GM06990 (cell line): ENCODE data around the gene LAIR2.

Experiments used
- DNase-seq: peaks from one replicate; pipeline ENCODE4 v3.0.0-alpha.2; 2011; ENCODE audit not compliant: insufficient read length; ENCODE audit errors: extremely low read depth
- H3K27me3 ChIP-seq: replicated peaks from 2 replicates; pipeline ENCODE4 v1.6.0; 2011; ENCODE audit warnings: low read length; ENCODE audit not compliant: control insufficient read depth, insufficient read depth
- H3K36me3 ChIP-seq: 2 replicates; pipeline ENCODE4 v1.5.1; 2011; ENCODE audit warnings: low read length; ENCODE audit not compliant: control insufficient read depth, insufficient read depth
- H3K4me3 ChIP-seq: replicated peaks from 2 replicates; pipeline ENCODE4 v1.5.1; 2011; ENCODE audit warnings: low read depth, mild to moderate bottlenecking, control low read depth, low read length
- TF ChIP-seq, protein P1 (sequence below): IDR thresholded peaks from 2 replicates; pipeline ENCODE4 v1.5.1; 2011; ENCODE audit warnings: low read length, control low read depth, mild to moderate bottlenecking, inconsistent platforms; ENCODE audit not compliant: insufficient read depth, poor library complexity, severe bottlenecking

LAIR2 gene

DNA sequence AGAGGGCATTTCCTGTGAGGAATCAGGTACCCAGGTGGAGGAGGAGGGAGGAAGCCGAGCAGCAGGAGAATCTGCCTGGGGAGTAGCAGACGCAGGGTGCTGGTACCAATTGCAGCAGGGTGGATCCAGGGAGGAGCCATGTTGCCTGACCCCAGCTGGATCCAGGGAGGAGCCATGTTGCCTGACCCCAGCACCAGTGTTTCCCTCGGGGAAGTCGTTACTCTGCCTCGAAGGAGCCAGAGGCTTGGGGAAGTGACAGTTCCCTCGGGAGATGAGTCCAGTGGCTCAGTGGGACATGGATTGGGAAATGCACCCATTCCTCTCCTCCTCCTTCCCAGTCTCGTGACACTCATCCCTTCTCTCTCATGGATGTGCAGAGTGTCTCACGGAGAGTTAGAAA is 31.5 kb downstream of the LAIR2 start:
- Histone ChIP-seq H3K27me3 (no peaks in the 10 kb centered on the region), H3K36me3 (peaks cover 5% of the 10 kb centered on the region), H3K4me3 (peak overlapping the region; percentile 53)
- TF ChIP-seq, protein P1, sequence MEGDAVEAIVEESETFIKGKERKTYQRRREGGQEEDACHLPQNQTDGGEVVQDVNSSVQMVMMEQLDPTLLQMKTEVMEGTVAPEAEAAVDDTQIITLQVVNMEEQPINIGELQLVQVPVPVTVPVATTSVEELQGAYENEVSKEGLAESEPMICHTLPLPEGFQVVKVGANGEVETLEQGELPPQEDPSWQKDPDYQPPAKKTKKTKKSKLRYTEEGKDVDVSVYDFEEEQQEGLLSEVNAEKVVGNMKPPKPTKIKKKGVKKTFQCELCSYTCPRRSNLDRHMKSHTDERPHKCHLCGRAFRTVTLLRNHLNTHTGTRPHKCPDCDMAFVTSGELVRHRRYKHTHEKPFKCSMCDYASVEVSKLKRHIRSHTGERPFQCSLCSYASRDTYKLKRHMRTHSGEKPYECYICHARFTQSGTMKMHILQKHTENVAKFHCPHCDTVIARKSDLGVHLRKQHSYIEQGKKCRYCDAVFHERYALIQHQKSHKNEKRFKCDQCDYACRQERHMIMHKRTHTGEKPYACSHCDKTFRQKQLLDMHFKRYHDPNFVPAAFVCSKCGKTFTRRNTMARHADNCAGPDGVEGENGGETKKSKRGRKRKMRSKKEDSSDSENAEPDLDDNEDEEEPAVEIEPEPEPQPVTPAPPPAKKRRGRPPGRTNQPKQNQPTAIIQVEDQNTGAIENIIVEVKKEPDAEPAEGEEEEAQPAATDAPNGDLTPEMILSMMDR, result no peak
- DNase-seq, result no peak

GRCh38 chr19:54535601-54536000 is 33.0 kb downstream of the LAIR2 start:
- H3K27me3 ChIP-seq, result no peaks in the 10 kb centered on the region
- no peak overlapping the region for H3K4me3 ChIP-seq
- H3K36me3 ChIP-seq, result peaks cover 5% of the 10 kb centered on the region
- DNase-seq, result no peak
- TF ChIP-seq, protein P1, result no peak

DNA sequence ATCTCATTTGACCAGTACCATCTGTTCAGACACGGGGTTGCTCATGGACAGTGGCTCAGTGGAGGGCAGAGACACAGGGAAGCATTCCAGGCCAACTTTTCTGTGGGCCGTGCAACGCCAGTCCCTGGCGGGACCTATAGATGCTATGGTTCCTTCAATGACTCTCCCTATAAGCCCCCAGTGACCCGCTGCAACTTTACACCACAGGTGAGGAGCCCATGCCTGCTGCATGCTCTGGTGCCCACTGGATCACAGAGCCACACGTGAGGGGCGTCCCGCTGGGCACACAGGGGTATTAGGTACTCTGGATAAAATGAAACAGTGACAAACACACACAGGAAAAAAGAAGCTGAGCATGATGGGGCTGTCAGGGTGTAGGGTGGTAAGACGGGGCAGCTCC is 34.3 kb downstream of the LAIR2 start:
- TF ChIP-seq, protein P1, result no peak
- no peak overlapping the region for H3K4me3 ChIP-seq
- DNase-seq, result no peak
- no peaks in the 10 kb centered on the region for H3K27me3 ChIP-seq
- peaks cover 5% of the 10 kb centered on the region for H3K36me3 ChIP-seq

GRCh38 chr19:54541712-54542111 is 39.1 kb downstream of the LAIR2 start:
- DNase-seq, result no peak
- no peaks in the 10 kb centered on the region for H3K27me3 ChIP-seq
- H3K36me3 ChIP-seq, result peaks cover 7% of the 10 kb centered on the region
- TF ChIP-seq, protein P1, result no peak
- H3K4me3 ChIP-seq, result no peak overlapping the region

DNA sequence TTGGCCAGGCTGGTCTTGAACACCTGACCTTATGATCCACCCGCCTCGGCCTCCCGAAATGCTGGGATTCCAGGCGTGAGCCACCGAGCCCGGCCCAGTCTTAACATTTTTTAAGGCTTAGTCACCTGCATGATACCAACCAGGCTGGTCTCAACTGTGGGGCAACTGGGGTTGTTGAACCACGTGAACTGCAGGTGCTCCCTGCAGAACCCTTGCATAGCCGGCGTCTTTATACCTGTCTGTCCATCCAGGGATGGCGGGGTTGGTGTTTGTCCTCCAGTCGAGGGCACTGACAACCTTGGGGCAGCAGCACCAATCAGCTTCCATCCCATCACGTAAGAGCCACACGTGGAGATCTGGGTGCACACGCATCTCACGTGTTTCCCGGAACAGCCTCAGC is 46.2 kb downstream of the LAIR2 start:
- Histone ChIP-seq H3K36me3 (no peaks in the 10 kb centered on the region), H3K27me3 (no peaks in the 10 kb centered on the region), H3K4me3 (no peak overlapping the region)
- TF ChIP-seq, protein P1, result no peak
- DNase-seq, result no peak

- TF ChIP-seq, protein P1, result no peak
- DNase-seq, result no peak
- H3K36me3 ChIP-seq, result no peaks in the 10 kb centered on the region
- no peaks in the 10 kb centered on the region for H3K27me3 ChIP-seq
- H3K4me3 ChIP-seq, result no peak overlapping the region
Observed at GRCh38 chr19:54549224-54549623, 46.6 kb downstream of the LAIR2 start.
